ENCODE measurements around the gene C1orf159.

Gene C1orf159

DNA sequence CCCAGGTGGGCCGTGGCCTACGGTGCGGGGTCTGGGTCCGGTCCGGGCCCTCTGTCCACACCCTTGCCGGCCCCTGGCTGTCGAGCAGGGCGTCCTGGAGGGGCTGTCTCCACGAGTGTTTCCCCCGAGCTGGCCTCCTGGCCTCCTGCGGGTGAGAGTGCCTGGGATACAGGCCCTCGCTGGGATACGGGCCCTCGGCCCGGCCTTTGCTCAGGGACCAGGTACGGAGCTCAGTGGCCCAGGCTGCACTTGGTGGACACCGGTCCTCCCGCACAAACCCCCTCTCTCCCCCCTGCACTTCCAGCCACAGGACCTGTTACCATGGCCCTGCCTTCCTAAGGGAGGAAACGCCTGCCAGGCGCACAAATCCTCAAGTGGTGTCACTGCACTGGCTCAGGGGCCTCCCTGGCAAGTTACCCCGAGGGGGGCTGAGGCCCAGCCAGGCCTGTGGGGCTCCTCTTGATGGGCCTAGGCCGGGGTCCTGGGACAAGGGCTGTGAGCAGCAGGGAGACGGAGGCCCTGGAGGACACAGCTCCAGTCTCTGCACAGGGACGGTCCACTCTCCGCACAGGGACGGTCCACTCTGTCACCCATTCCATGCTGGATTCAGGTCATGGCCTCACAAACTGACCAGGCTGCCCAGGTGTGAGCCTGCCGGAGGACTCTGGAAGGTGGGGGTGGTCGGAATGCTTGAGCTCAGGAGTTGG is 23.6 kb downstream of the C1orf159 start:
- no peaks in the 10 kb centered on the region for H3K4me1 ChIP-seq (ENCODE audit: control insufficient read depth in 2 of 2, insufficient read depth in 2 of 2, low read length in 2 of 2)
- H3K9me3 ChIP-seq (ENCODE audit: control insufficient read depth in 2 of 2, low read length in 2 of 2), result no peaks in the 10 kb centered on the region

DNA sequence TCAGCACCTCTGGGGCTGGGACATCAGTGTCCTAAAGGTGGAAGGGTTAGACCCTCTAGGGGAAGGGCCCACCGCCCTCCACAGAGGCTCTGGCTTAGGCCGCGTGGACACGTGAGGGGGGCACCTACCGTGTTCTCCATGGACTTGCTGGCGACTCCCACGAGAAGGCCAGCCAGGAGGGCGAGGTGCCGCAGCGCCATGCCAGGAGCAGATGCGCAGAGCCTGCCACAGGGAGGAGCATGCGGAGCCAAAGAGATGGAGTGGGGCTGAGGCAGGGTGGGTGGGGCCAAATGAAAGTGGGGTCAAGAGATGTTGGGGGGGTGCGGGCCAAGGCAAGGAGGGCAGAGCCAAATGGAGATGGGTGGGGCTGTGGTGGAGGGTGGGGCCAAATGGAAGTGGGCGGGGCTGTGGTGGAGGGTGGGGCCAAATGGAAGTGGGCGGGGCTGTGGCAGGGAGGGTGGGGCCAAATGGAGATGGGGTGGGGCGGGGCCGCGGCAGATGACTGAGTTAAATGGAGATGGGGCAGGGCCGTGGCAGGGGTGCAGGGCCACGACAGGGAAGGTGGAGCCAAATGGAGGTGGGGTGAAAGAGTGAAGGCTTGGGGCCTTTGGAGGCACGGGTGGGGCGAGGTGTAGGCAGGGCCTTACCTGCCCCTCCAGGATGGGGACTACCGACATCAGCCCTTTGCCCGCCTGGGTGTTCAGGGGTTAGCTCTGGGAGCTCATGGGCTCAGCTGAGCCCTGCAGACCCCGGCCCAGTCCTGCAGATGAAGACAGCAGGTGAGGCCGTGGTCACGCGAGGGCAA is 24.3 kb downstream of the C1orf159 start:
- H3K9ac ChIP-seq (ENCODE audit: low read depth in 1 of 2, low read length in 2 of 2), result no peak overlapping the region
- H3K4me3 ChIP-seq (ENCODE audit: low read length in 2 of 2), result no peak overlapping the region
- no peak overlapping the region for H3K27ac ChIP-seq (ENCODE audit: low read depth in 2 of 2, low read length in 2 of 2)
- no peaks in the 10 kb centered on the region for H3K36me3 ChIP-seq (ENCODE audit: control insufficient read depth in 2 of 2, insufficient read depth in 2 of 2, low read length in 2 of 2)
- no peaks in the 10 kb centered on the region for H3K4me1 ChIP-seq (ENCODE audit: control insufficient read depth in 2 of 2, insufficient read depth in 2 of 2, low read length in 2 of 2)
- no peaks in the 10 kb centered on the region for H3K27me3 ChIP-seq (ENCODE audit: control insufficient read depth in 2 of 2, insufficient read depth in 2 of 2, low read length in 2 of 2)
- no peaks in the 10 kb centered on the region for H3K9me3 ChIP-seq (ENCODE audit: control insufficient read depth in 2 of 2, low read length in 2 of 2)

More for the DNA sequence above, 23.6 kb downstream of the C1orf159 start:
- H3K4me3 ChIP-seq (ENCODE audit: low read length in 2 of 2), result no peak overlapping the region
- H3K9ac ChIP-seq (ENCODE audit: low read depth in 1 of 2, low read length in 2 of 2), result no peak overlapping the region
- no peaks in the 10 kb centered on the region for H3K27me3 ChIP-seq (ENCODE audit: control insufficient read depth in 2 of 2, insufficient read depth in 2 of 2, low read length in 2 of 2)
- no peak overlapping the region for H3K27ac ChIP-seq (ENCODE audit: low read depth in 2 of 2, low read length in 2 of 2)
- H3K36me3 ChIP-seq (ENCODE audit: control insufficient read depth in 2 of 2, insufficient read depth in 2 of 2, low read length in 2 of 2), result no peaks in the 10 kb centered on the region

DNA sequence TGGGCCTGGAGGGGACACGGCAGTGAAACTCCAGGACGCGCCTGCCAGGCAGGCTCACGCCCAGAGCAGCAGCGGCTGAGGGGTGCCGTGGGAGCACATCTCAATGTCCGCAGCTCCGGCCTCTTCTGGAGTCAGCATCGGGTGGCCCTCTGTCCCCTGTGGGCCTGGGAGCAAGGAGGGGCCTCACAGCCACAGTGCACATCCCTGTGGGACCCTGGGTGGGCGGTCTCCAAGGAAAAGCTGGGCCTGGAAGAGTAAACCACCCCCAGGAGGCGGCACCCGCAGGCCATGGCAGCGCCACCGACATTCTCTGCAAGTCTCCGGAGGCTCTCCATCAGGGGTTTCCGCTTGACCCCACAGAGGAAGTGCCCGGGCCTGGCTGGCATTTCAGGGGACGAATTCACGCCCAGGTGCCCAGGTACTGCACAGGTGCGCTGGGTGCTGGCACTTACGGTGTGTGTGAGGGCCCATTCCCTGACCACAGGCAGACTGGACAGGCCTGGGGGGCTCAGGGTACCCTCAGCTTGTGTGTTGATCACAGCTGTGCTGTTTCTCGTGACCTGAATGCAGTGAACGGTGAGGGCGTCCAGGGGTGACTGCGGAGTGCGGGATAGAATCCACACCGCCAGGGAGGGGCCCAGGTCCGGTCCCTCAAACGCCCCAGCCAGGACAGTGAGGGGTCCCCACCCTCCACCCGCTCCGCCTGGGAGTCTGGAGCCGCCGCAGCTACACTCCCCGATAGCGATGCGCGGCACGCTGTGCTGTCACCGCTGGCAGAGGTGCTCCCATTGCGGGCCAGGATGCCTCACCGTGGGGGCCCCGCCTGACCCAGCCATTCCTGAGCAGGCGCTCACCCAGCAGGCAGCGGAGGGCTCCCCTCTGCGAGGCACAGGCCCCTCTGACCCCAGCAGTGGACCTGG is 25.2 kb downstream of the C1orf159 start:
- no peaks in the 10 kb centered on the region for H3K9me3 ChIP-seq (ENCODE audit: control insufficient read depth in 2 of 2, low read length in 2 of 2)
- H3K27ac ChIP-seq (ENCODE audit: low read depth in 2 of 2, low read length in 2 of 2), result no peak overlapping the region
- no peaks in the 10 kb centered on the region for H3K27me3 ChIP-seq (ENCODE audit: control insufficient read depth in 2 of 2, insufficient read depth in 2 of 2, low read length in 2 of 2)

DNA sequence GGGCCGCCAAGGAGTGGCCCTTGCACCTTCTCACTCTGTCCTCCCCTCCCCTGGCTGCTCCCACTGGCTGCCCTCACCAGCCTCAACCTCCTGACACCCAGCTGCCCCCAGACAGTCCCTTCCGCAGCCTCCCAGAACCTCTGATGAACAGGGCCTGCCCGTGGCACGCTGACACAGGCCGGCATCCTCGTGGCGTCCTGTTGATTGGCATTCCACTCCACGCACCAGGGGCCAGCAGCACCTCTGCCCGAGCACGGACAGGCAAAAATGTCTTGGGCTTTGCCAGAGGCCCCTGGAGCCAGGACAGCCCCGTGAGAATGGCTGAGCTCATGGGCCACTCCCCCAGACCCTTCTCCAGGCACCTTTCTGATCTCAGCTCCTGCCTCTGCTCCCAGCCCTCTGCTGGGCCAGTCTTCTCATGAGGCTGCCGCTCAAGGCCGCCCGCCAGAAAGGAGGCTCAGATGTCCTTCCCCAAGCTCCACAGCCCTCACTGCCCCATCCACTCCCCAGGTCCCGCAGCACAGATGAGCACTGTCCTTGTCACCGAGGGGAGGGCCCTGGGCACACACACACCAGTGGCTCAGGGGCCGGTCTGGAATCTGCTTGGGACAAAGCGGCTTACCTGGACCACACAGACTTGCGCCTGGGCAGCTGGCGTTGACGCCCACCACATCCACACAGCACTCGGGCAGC is 26.0 kb downstream of the C1orf159 start:
- Histone ChIP-seq H3K4me1 (ENCODE audit: control insufficient read depth in 2 of 2, insufficient read depth in 2 of 2, low read length in 2 of 2) (no peaks in the 10 kb centered on the region), H3K27me3 (ENCODE audit: control insufficient read depth in 2 of 2, insufficient read depth in 2 of 2, low read length in 2 of 2) (no peaks in the 10 kb centered on the region), H3K4me3 (ENCODE audit: low read length in 2 of 2) (no peak overlapping the region), H3K36me3 (ENCODE audit: control insufficient read depth in 2 of 2, insufficient read depth in 2 of 2, low read length in 2 of 2) (no peaks in the 10 kb centered on the region), H3K9ac (ENCODE audit: low read depth in 1 of 2, low read length in 2 of 2) (no peak overlapping the region), H3K9me3 (ENCODE audit: control insufficient read depth in 2 of 2, low read length in 2 of 2) (no peaks in the 10 kb centered on the region), H3K27ac (ENCODE audit: low read depth in 2 of 2, low read length in 2 of 2) (no peak overlapping the region)

More for the DNA sequence above, 25.2 kb downstream of the C1orf159 start:
- H3K4me3 ChIP-seq (ENCODE audit: low read length in 2 of 2), result no peak overlapping the region
- H3K9ac ChIP-seq (ENCODE audit: low read depth in 1 of 2, low read length in 2 of 2), result no peak overlapping the region
- H3K4me1 ChIP-seq (ENCODE audit: control insufficient read depth in 2 of 2, insufficient read depth in 2 of 2, low read length in 2 of 2), result no peaks in the 10 kb centered on the region
- H3K36me3 ChIP-seq (ENCODE audit: control insufficient read depth in 2 of 2, insufficient read depth in 2 of 2, low read length in 2 of 2), result no peaks in the 10 kb centered on the region

DNA sequence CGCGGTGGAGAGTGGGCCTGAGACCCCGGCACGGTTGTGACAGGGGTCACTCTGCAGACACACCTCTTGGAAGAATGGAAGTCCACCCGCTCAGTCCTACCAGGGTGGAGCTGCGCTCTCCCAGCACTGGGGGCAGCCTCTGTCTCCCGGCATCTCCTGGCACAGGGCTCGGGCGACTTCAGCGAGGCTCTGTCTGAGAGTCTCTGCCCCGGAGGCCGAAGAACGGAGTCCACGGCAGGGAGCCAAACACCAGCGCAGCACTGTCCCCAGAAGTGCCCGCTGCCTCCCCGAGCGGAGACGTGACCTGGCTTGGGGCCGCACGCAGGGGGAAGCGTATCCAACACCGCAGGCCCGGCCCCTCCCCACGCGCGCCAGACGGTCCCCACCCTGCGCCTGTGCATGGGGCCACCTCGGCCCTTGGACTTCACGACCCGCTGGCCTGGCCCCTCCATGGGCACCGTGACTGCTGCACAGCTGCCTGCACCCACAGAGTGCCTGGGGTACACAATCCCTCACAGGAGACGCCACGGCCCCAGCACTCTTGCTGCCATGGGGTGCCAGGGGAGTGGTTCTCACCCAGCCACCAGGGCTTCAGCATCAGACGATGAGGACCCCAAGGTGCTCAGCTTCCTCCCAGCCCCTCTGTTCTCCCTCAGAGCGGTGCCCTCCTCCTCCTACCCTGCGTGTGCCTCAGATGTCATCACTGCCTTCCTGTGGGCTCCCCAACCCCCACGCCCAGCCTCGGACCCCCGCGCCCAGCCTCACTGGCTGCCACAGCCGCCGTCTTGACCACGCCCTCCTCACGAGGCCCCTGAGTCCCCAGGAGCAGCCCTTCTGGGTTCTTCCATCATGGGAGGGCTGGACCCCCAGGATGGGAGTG is 26.8 kb downstream of the C1orf159 start:
- no peaks in the 10 kb centered on the region for H3K27me3 ChIP-seq (ENCODE audit: control insufficient read depth in 2 of 2, insufficient read depth in 2 of 2, low read length in 2 of 2)
- no peaks in the 10 kb centered on the region for H3K9me3 ChIP-seq (ENCODE audit: control insufficient read depth in 2 of 2, low read length in 2 of 2)
- no peaks in the 10 kb centered on the region for H3K36me3 ChIP-seq (ENCODE audit: control insufficient read depth in 2 of 2, insufficient read depth in 2 of 2, low read length in 2 of 2)
- no peak overlapping the region for H3K4me3 ChIP-seq (ENCODE audit: low read length in 2 of 2)
- H3K9ac ChIP-seq (ENCODE audit: low read depth in 1 of 2, low read length in 2 of 2), result no peak overlapping the region
- H3K27ac ChIP-seq (ENCODE audit: low read depth in 2 of 2, low read length in 2 of 2), result no peak overlapping the region
- H3K4me1 ChIP-seq (ENCODE audit: control insufficient read depth in 2 of 2, insufficient read depth in 2 of 2, low read length in 2 of 2), result no peaks in the 10 kb centered on the region

DNA sequence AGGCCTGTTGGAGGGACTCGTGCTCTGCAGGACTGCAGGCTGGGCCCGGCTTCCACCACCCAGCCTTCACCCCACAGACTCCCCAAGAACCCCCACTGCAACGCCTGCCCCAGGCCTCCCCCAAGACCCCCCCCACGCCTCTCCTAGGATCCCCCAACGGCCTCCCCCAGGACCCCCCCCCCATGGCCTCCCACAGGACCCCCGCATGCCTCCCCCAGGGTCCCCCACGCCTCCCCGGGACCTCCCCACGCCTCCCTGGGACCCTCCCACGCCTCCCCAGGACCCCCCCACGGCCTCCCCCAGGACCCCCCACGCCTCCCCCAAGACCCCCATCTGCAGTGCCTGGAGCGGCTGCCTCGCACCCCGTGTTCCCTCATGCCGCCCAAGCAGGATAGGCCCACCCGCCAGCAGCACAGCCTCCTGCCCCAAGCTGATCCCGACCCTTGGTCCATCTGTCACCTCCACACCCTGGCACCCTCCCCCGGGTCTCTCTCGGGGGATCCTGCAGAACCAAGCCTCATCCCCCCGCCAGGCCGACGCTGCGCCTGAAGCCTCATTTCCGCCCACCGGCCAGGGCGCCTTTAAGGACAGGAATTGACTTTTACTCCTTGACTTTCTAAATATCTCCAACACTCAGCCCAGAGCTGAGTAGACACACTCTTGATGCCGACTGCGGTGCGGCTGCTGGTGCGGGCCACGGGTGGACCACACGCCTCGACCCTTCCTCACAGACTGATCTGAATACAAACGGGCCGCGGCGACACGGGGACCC is 27.7 kb downstream of the C1orf159 start:
- Histone ChIP-seq H3K27me3 (ENCODE audit: control insufficient read depth in 2 of 2, insufficient read depth in 2 of 2, low read length in 2 of 2) (no peaks in the 10 kb centered on the region), H3K27ac (ENCODE audit: low read depth in 2 of 2, low read length in 2 of 2) (no peak overlapping the region), H3K9ac (ENCODE audit: low read depth in 1 of 2, low read length in 2 of 2) (no peak overlapping the region), H3K4me1 (ENCODE audit: control insufficient read depth in 2 of 2, insufficient read depth in 2 of 2, low read length in 2 of 2) (no peaks in the 10 kb centered on the region), H3K4me3 (ENCODE audit: low read length in 2 of 2) (no peak overlapping the region), H3K36me3 (ENCODE audit: control insufficient read depth in 2 of 2, insufficient read depth in 2 of 2, low read length in 2 of 2) (no peaks in the 10 kb centered on the region), H3K9me3 (ENCODE audit: control insufficient read depth in 2 of 2, low read length in 2 of 2) (no peaks in the 10 kb centered on the region)

DNA sequence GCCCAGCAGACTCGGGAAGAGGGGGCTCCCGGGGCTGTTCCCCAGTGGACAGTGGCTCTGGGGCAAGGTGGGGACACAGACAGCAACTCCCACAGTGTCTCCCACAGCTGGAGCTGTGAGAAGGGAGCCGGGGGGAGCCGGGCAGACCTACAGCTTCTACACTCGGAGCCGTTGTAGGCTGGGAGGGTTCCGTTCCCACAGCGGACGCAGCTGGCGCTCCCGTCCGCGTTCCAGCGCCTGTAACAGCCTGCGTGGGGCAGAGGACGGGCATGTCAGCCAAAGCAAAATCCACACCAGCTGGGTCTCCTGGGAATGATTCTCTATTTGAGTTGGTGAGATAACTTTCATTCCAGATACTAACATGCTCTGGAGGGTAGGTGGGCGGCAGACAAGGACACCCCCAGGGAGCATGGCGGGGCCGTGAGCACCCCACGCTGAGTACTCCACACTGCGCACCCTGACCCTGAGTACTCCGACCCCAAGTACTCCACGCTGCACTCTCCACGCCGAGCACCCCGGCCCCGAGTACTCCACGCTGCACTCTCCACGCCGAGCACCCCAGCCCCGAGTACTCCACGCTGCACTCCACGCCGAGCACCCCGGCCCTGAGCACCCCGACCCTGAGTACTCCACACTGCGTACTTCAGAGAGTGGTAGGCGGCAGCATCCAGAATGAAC is 28.4 kb downstream of the C1orf159 start:
- Histone ChIP-seq H3K9ac (ENCODE audit: low read depth in 1 of 2, low read length in 2 of 2) (no peak overlapping the region), H3K4me1 (ENCODE audit: control insufficient read depth in 2 of 2, insufficient read depth in 2 of 2, low read length in 2 of 2) (no peaks in the 10 kb centered on the region)

DNA sequence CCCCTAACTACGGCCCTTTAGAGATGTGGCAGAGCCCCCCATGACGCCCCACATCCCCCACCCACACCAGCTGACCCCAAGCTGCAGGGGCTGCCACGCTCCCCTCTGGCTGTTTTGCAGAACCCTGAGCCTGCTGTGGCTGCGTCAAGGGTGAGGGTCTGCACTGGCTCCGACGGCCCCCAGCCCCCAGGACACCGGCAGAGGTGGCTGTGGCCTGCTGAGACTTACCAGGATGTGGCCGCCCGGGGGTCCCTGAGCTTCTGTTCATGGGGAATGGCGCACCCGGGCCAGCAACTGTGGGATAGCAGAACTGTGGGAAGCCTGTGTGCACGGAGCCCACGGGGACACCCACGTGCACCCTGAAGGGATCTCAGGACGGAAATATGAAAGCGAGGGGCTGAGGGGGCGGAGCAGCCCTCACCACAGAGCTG is 29.0 kb downstream of the C1orf159 start:
- Histone ChIP-seq H3K36me3 (ENCODE audit: control insufficient read depth in 2 of 2, insufficient read depth in 2 of 2, low read length in 2 of 2) (no peaks in the 10 kb centered on the region), H3K4me1 (ENCODE audit: control insufficient read depth in 2 of 2, insufficient read depth in 2 of 2, low read length in 2 of 2) (no peaks in the 10 kb centered on the region), H3K27me3 (ENCODE audit: control insufficient read depth in 2 of 2, insufficient read depth in 2 of 2, low read length in 2 of 2) (no peaks in the 10 kb centered on the region), H3K27ac (ENCODE audit: low read depth in 2 of 2, low read length in 2 of 2) (no peak overlapping the region), H3K9me3 (ENCODE audit: control insufficient read depth in 2 of 2, low read length in 2 of 2) (no peaks in the 10 kb centered on the region), H3K4me3 (ENCODE audit: low read length in 2 of 2) (no peak overlapping the region), H3K9ac (ENCODE audit: low read depth in 1 of 2, low read length in 2 of 2) (no peak overlapping the region)

More for the DNA sequence above, 28.4 kb downstream of the C1orf159 start:
- Histone ChIP-seq H3K27me3 (ENCODE audit: control insufficient read depth in 2 of 2, insufficient read depth in 2 of 2, low read length in 2 of 2) (no peaks in the 10 kb centered on the region), H3K36me3 (ENCODE audit: control insufficient read depth in 2 of 2, insufficient read depth in 2 of 2, low read length in 2 of 2) (no peaks in the 10 kb centered on the region), H3K27ac (ENCODE audit: low read depth in 2 of 2, low read length in 2 of 2) (no peak overlapping the region), H3K9me3 (ENCODE audit: control insufficient read depth in 2 of 2, low read length in 2 of 2) (no peaks in the 10 kb centered on the region), H3K4me3 (ENCODE audit: low read length in 2 of 2) (no peak overlapping the region)
